CD14-positive monocyte (primary cell): ENCODE data around the gene PFKM. TPM values are rescaled to one million over a fixed set of nuclear protein-coding genes. Genes with fewer than 3 reads are reported as not detected.

Source experiments
- DNase-seq, 3 donors: peaks; one replicate each; pipeline ENCODE4 v3.0.0-alpha.2; 2011 to 2022
- H2AFZ ChIP-seq: 2 replicates; pipeline ENCODE4 v1.6.0; 2012; ENCODE audit warnings: mild to moderate bottlenecking, low read depth, low read length, inconsistent platforms; ENCODE audit not compliant: insufficient read depth, poor library complexity, severe bottlenecking
- H3K27ac ChIP-seq, 2 donors: 1 replicate in 1 of 2; 2 replicates in 1 of 2; pipeline ENCODE4 v1.5.1; 2012 to 2013; ENCODE audit warnings: low read length in 2 of 2, control low read depth in 1 of 2, inconsistent platforms in 1 of 2, low read depth in 1 of 2, mild to moderate bottlenecking in 1 of 2
- H3K27me3 ChIP-seq, 2 donors: one replicate each; pipeline versions ENCODE4 v1.6.0 to v1.6.1; 2011 to 2013; ENCODE audit warnings: low read length in 2 of 2; ENCODE audit not compliant: control insufficient read depth in 2 of 2, insufficient read depth in 2 of 2
- H3K36me3 ChIP-seq, 2 donors: replicated peaks in 1 of 2; 1 replicate in 1 of 2; 2 replicates in 1 of 2; pipeline versions ENCODE4 v1.5.1 to v1.6.1; 2012 to 2013; ENCODE audit warnings: low read length in 2 of 2, control low read depth in 1 of 2, inconsistent platforms in 1 of 2, mild to moderate bottlenecking in 1 of 2; ENCODE audit not compliant: insufficient read depth in 2 of 2, control insufficient read depth in 1 of 2
- H3K4me1 ChIP-seq, 2 donors: 1 replicate in 1 of 2; 2 replicates in 1 of 2; pipeline versions ENCODE4 v1.5.1 to v1.6.1; 2012 to 2013; ENCODE audit warnings: low read length in 2 of 2, control low read depth in 1 of 2, inconsistent platforms in 1 of 2, mild to moderate bottlenecking in 1 of 2, moderate library complexity in 1 of 2; ENCODE audit not compliant: insufficient read depth in 2 of 2, control insufficient read depth in 1 of 2
- H3K4me2 ChIP-seq: replicated peaks from 2 replicates; pipeline ENCODE3; 2012; ENCODE audit warnings: low read length, moderate library complexity, mild to moderate bottlenecking; ENCODE audit not compliant: poor library complexity, severe bottlenecking; ENCODE audit errors: extremely low read depth
- H3K4me3 ChIP-seq, 3 experiments: fragments of 200-600 bp in 1 of 3; sonication (generic) in 1 of 3; replicated peaks in 1 of 3; 1 replicate in 2 of 3; 2 replicates in 1 of 3; pipeline ENCODE4 v1.5.1; 2011 to 2013; ENCODE audit warnings: low read length in 3 of 3, mild to moderate bottlenecking in 3 of 3, control low read depth in 2 of 3, low read depth in 2 of 3, inconsistent platforms in 1 of 3, moderate library complexity in 1 of 3
- H3K79me2 ChIP-seq: 2 replicates; pipeline ENCODE4 v1.6.0; 2012; ENCODE audit warnings: mild to moderate bottlenecking, control low read depth, inconsistent platforms, low read length, moderate library complexity; ENCODE audit not compliant: insufficient read depth
- H3K9ac ChIP-seq: 2 replicates; pipeline ENCODE4 v1.6.0; 2017; ENCODE audit warnings: low read length, mild to moderate bottlenecking; ENCODE audit not compliant: insufficient read depth, poor library complexity, severe bottlenecking
- H3K9me3 ChIP-seq, 2 donors: replicated peaks in 1 of 2; 1 replicate in 1 of 2; 2 replicates in 1 of 2; pipeline versions ENCODE4 v1.5.1 to v1.6.1; 2012 to 2013; ENCODE audit warnings: low read length in 2 of 2, control low read depth in 1 of 2; ENCODE audit not compliant: control insufficient read depth in 1 of 2, insufficient read depth in 1 of 2
- H4K20me1 ChIP-seq: 2 replicates; pipeline ENCODE4 v1.6.0; 2012; ENCODE audit warnings: mild to moderate bottlenecking, low read length, control low read depth, moderate library complexity; ENCODE audit not compliant: insufficient read depth
- H3K27ac Mint-ChIP-seq, 7 donors: one replicate each; pipeline ENCODE4 v1.8.0; 2020; ENCODE audit warnings: mild to moderate bottlenecking in 7 of 7, mixed read lengths in 7 of 7, moderate library complexity in 6 of 7, inconsistent platforms in 2 of 7
- H3K27me3 Mint-ChIP-seq, 3 donors: one replicate each; pipeline ENCODE4 v1.8.0; 2021 to 2022; ENCODE audit warnings: low read depth in 3 of 3, mild to moderate bottlenecking in 3 of 3, mixed read lengths in 3 of 3, moderate library complexity in 3 of 3, inconsistent platforms in 1 of 3
- H3K36me3 Mint-ChIP-seq, 2 donors: one replicate each; pipeline ENCODE4 v1.8.0; 2020; ENCODE audit warnings: mixed read lengths in 2 of 2, inconsistent platforms in 1 of 2, mild to moderate bottlenecking in 1 of 2
- H3K4me1 Mint-ChIP-seq: one replicate; pipeline ENCODE4 v1.8.0; 2020; ENCODE audit warnings: mild to moderate bottlenecking, mixed read lengths
- H3K4me3 Mint-ChIP-seq, 2 donors: one replicate each; pipeline ENCODE4 v1.8.0; 2020; ENCODE audit warnings: mild to moderate bottlenecking in 2 of 2, mixed read lengths in 2 of 2, moderate library complexity in 1 of 2
- H3K9me3 Mint-ChIP-seq, 7 donors: one replicate each; pipeline ENCODE4 v1.8.0; 2020 to 2022; ENCODE audit warnings: mixed read lengths in 7 of 7, mild to moderate bottlenecking in 6 of 7, moderate library complexity in 6 of 7, inconsistent platforms in 2 of 7
- WGBS: methylation state at CpG from one replicate; pipeline ENCODE4 v1.1.5; 2013; ENCODE audit warnings: missing lambda C conversion rate; ENCODE audit not compliant: insufficient coverage; 5-methylcytosine and 5-hydroxymethylcytosine counted together
- intact Hi-C, 2 donors: fragments of 100-400 bp; cut with micrococcal nuclease; formaldehyde crosslinking; loops; one replicate each; pipeline versions ENCODE4 v1.15.0 to v1.15.1; 2023
- polyA plus RNA-seq, 3 donors: library from polyadenylated mRNA; depleted of rRNA in 1 of 3; unstranded in 2 of 3; stranded (reverse) in 1 of 3; fragments of 300-500 nt in 2 of 3; fragments of >200 nt in 1 of 3; fragmentation: Illumina TruSeq in 2 of 3; gene quantifications; 1 replicate in 2 of 3; 2 replicates in 1 of 3; pipeline ENCODE4 v1.2.3, GENCODE V29; 2012 to 2021
- TF ChIP-seq, protein P1 (sequence below): fragments of 200-600 bp; IDR thresholded peaks from one replicate; pipeline ENCODE4 v1.8.0; 2022; ENCODE audit warnings: antibody characterized with exemption, mild to moderate bottlenecking

Gene PFKM
- polyA plus RNA-seq, 3 donors = 2.8 to 8.4 (median 3.0) TPM

DNA sequence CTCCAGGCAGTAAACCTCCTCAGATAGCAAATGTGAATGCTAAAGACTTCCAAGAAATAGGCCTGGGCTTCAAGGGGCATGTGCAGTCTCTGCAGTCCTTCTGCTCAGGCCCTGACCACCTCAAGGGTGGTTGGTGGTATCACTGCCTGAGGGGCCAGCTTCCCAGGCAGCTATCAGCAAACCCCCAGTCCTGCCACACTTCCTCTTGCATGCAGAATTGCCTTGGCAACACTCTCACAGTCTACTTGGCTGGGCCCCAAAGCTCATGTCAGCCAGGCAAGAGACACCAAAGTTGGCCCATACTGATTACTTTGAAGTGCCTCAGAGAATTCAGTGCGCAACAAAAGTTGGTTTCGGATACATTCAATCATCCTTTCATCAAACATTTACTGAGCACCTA lies 41.6 kb downstream of the PFKM start:
- Mint-ChIP-seq H3K36me3 (no peaks in the 10 kb centered on the region), H3K4me1 (peaks cover 18% of the 10 kb centered on the region), H3K27ac (peak overlapping the region in 1 of 7 donors; percentile 5), H3K9me3 (no peaks in the 10 kb centered on the region), H3K27me3 (peaks cover 0 to under 1% (median 0%) of the 10 kb centered on the region in 3 donors), H3K4me3 (no peak overlapping the region)
- no peaks in the 10 kb centered on the region for H3K9me3 ChIP-seq
- peaks cover 13 to 16% of the 10 kb centered on the region in 2 donors for H3K4me1 ChIP-seq
- H3K79me2 ChIP-seq = peaks cover 15% of the 10 kb centered on the region
- no peak overlapping the region for H3K9ac ChIP-seq
- peaks cover 0 to 2% of the 10 kb centered on the region in 2 donors for H3K27me3 ChIP-seq
- intact Hi-C loops = no loop called here
- WGBS = no CpG with 5 or more reads among the region's 2 CpGs
- TF ChIP-seq, protein P1, sequence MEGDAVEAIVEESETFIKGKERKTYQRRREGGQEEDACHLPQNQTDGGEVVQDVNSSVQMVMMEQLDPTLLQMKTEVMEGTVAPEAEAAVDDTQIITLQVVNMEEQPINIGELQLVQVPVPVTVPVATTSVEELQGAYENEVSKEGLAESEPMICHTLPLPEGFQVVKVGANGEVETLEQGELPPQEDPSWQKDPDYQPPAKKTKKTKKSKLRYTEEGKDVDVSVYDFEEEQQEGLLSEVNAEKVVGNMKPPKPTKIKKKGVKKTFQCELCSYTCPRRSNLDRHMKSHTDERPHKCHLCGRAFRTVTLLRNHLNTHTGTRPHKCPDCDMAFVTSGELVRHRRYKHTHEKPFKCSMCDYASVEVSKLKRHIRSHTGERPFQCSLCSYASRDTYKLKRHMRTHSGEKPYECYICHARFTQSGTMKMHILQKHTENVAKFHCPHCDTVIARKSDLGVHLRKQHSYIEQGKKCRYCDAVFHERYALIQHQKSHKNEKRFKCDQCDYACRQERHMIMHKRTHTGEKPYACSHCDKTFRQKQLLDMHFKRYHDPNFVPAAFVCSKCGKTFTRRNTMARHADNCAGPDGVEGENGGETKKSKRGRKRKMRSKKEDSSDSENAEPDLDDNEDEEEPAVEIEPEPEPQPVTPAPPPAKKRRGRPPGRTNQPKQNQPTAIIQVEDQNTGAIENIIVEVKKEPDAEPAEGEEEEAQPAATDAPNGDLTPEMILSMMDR = no peak
- no peak overlapping the region for H3K27ac ChIP-seq
- no peaks in the 10 kb centered on the region for H4K20me1 ChIP-seq
- H3K36me3 ChIP-seq = no peaks in the 10 kb centered on the region
- no peak for DNase-seq
- H3K4me3 ChIP-seq = no peak overlapping the region
- H2AFZ ChIP-seq = peak overlapping the region; percentile 55
- H3K4me2 ChIP-seq = no peak overlapping the region

DNA sequence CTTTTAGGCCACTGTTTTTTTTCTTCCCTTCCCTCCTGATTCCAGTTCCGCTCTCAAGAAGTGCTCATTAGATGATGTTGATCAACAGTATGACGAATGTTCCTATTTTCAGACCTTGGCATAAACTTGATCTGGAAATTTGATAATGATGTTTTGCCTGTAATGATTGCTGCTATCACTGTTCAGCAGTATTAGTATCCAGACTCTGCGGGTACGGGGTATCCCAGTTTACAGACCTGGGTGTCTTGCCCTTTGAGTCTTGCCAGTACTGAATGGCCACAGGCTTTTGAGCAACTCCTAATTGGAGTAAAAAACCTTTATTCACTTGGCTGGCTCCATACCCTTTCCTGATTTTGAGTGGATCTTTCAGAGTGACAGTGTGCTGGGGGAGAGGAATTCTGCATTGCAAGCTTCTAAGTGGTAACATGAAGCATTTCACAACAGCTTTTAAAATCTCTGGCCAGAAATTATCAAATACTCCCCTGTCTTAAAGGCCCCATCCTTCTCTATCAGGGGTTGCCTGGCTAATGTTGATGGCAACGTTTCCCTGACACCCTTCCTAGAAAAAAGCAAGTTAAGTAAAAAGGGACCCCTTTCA lies 44.1 kb downstream of the PFKM start:
- Mint-ChIP-seq H3K27ac (no peak overlapping the region), H3K27me3 (peaks cover 0 to 4% (median 2%) of the 10 kb centered on the region in 3 donors)
- WGBS = 83% methylated on average over 1 of the region's 5 CpGs

More for the DNA sequence above, 44.1 kb downstream of the PFKM start:
- no peak overlapping the region for H3K4me2 ChIP-seq
- H3K9me3 ChIP-seq = no peaks in the 10 kb centered on the region
- no peak for DNase-seq
- no peaks in the 10 kb centered on the region for H3K36me3 ChIP-seq
- no peaks in the 10 kb centered on the region for H3K36me3 Mint-ChIP-seq
- H3K4me3 Mint-ChIP-seq = no peak overlapping the region
- H3K4me1 Mint-ChIP-seq = peaks cover 3% of the 10 kb centered on the region
- no peaks in the 10 kb centered on the region for H4K20me1 ChIP-seq
- H3K79me2 ChIP-seq = no peaks in the 10 kb centered on the region
- TF ChIP-seq, protein P1 = no peak
- H2AFZ ChIP-seq = peak overlapping the region; percentile 50
- no peaks in the 10 kb centered on the region for H3K9me3 Mint-ChIP-seq
- H3K4me3 ChIP-seq = no peak overlapping the region
- intact Hi-C loops = no loop called here
- H3K4me1 ChIP-seq = no peaks in the 10 kb centered on the region
- H3K27me3 ChIP-seq = peaks cover 0 to 2% of the 10 kb centered on the region in 2 donors
- no peak overlapping the region for H3K27ac ChIP-seq
- H3K9ac ChIP-seq = no peak overlapping the region
